Ascending aorta (tissue), 2 donors: Measurements from ENCODE around the gene EPN2. TPM values are rescaled to one million over a fixed set of nuclear protein-coding genes. Genes with fewer than 3 reads are reported as not detected.

Experiments
- DNase-seq, 2 donors: peaks; one replicate each; pipeline ENCODE4 v3.0.0-alpha.2; 2019; ENCODE audit warnings: low spot score in 2 of 2
- H3K27ac ChIP-seq, 2 donors: fragments of 200-600 bp; sonication (generic); one replicate each; pipeline ENCODE4 v1.5.1; 2016 to 2017; ENCODE audit warnings: mild to moderate bottlenecking in 1 of 2
- H3K27me3 ChIP-seq: fragments of 200-600 bp; sonication (generic); one replicate; pipeline ENCODE4 v1.5.1; 2017
- H3K36me3 ChIP-seq, 2 donors: fragments of 200-600 bp; sonication (generic); one replicate each; pipeline ENCODE4 v1.5.1; 2016
- H3K4me1 ChIP-seq, 2 donors: fragments of 200-600 bp; sonication (generic); one replicate each; pipeline ENCODE4 v1.5.1; 2016 to 2017; ENCODE audit warnings: mild to moderate bottlenecking in 1 of 2
- H3K4me3 ChIP-seq, 2 donors: fragments of 200-600 bp; sonication (generic); one replicate each; pipeline ENCODE4 v1.5.1; 2016 to 2017; ENCODE audit warnings: mild to moderate bottlenecking in 1 of 2
- H3K9me3 ChIP-seq, 2 donors: fragments of 200-600 bp; sonication (generic); one replicate each; pipeline ENCODE4 v1.5.1; 2016
- intact Hi-C: fragments of 100-400 bp; cut with DNase I; formaldehyde crosslinking; loops from one replicate; pipeline ENCODE4 v1.15.1; 2023
- total RNA-seq: library from RNA; depleted of rRNA; stranded (reverse); fragments of >200 nt; gene quantifications from one replicate; pipeline ENCODE4 v1.1.0, GENCODE V29; 2016
- TF ChIP-seq, protein P1 (sequence below), 3 experiments: fragments of 200-600 bp in 2 of 3; fragments of 450-650 bp in 1 of 3; sonication (generic) in 2 of 3; IDR thresholded peaks; one replicate each; pipeline ENCODE4 v1.5.1; 2016 to 2019; ENCODE audit warnings: antibody characterized with exemption in 3 of 3, mild to moderate bottlenecking in 1 of 3, moderate library complexity in 1 of 3

EPN2 gene
- total RNA-seq, 1 donor from 2014 or later: 51.0 TPM

DNA sequence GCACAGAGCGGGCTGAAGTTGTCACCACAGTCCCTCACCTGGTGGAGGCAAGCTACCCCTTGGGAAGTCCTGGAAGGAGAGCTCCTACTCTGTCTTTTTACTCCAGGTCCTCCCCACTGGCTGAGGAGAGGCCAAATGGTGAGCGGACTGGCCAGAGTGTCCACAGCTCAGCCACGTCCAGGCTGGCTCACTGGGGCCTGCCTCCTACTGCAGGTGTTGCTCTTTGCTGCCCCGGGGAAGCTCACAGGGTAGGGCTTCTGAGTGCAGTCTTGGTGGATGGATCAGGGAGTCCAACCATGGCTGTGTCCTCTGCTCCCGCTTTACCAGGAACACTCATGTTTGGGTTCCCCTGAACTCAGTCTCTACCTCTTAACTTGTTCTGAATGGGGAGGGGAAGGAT, 122.7 kb downstream of the EPN2 start:
- Histone ChIP-seq H3K27me3 (no peaks in the 10 kb centered on the region), H3K4me3 (no peak overlapping the region), H3K9me3 (no peaks in the 10 kb centered on the region), H3K4me1 (no peaks in the 10 kb centered on the region), H3K27ac (no peak overlapping the region), H3K36me3 (no peaks in the 10 kb centered on the region)
- TF ChIP-seq, protein P1, sequence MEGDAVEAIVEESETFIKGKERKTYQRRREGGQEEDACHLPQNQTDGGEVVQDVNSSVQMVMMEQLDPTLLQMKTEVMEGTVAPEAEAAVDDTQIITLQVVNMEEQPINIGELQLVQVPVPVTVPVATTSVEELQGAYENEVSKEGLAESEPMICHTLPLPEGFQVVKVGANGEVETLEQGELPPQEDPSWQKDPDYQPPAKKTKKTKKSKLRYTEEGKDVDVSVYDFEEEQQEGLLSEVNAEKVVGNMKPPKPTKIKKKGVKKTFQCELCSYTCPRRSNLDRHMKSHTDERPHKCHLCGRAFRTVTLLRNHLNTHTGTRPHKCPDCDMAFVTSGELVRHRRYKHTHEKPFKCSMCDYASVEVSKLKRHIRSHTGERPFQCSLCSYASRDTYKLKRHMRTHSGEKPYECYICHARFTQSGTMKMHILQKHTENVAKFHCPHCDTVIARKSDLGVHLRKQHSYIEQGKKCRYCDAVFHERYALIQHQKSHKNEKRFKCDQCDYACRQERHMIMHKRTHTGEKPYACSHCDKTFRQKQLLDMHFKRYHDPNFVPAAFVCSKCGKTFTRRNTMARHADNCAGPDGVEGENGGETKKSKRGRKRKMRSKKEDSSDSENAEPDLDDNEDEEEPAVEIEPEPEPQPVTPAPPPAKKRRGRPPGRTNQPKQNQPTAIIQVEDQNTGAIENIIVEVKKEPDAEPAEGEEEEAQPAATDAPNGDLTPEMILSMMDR (IDR thresholded peaks at IDR 0.05): no peak
- DNase-seq: no peak
- intact Hi-C loops: loop anchor here (5.0 kb wide), 2 partner anchors 52 to 287 kb away; partner anchors contain the start of genes ALDH3A2 and RNF112

DNA sequence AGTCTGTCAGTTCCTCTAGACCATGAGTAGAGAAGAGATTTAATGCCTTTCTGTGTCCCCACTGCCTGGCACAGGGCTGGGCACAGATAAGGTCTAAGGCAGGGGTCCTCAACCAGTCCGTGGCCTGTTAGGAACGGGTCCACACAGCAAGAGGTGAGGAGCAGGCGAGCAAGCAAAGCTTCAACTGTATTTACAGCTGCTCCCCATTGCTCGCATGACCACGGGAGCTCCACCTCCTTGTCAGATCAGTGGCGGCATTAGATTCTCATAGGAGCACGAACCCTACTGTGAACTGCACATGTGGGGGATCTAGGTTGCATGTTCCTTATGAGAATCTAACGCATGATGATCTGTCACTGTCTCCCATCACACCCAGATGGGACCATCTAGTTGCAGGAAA, 123.6 kb downstream of the EPN2 start:
- no peaks in the 10 kb centered on the region for H3K36me3 ChIP-seq
- H3K27me3 ChIP-seq: no peaks in the 10 kb centered on the region
- H3K4me1 ChIP-seq: no peaks in the 10 kb centered on the region
- intact Hi-C loops: loop anchor here (5.0 kb wide), 2 partner anchors 52 to 287 kb away; partner anchors contain the start of genes ALDH3A2 and RNF112
- H3K9me3 ChIP-seq: no peaks in the 10 kb centered on the region
- H3K27ac ChIP-seq: no peak overlapping the region
- H3K4me3 ChIP-seq: no peak overlapping the region
- DNase-seq: no peak
- TF ChIP-seq, protein P1 (IDR thresholded peaks at IDR 0.05): no peak

DNA sequence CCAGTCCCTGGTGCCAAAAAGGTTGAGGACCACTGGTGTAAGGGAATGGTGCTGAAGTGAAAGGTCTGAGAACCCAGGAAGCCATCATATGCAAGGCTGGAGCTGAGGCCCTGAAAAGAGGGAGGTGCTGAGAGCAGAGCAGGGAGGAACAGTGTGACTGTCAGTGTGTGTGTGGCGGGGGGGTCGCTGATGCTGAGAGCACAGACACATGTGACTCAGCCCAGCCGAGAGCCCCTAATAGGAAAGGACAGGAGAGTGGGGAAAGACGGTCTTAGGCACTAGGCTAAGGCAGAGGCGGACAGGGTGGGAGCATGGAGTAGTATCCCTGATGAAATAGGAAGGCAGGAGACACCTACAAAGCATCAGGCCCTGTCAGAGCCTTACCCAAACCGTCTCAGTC, 124.2 kb downstream of the EPN2 start:
- H3K9me3 ChIP-seq: no peaks in the 10 kb centered on the region
- intact Hi-C loops: loop anchor here (5.0 kb wide), 2 partner anchors 51 to 286 kb away; partner anchors contain the start of genes ALDH3A2 and RNF112
- no peak for DNase-seq

DNA sequence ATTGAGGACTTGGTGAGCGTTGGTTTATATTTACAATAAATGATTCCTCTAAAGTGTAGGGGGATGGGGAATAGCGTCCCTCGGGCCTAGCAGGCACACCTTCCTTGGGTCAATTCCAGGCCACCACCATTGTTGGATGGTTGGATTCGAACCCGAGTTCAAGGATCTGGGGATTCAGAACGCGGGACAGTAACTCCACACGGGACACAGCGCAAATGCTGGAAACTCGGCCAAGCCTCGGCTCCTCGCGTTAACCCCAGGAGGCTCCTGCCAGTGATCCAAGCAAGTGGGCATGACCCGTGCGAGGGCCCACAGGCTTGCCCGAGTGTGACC, 124.7 kb downstream of the EPN2 start:
- H3K36me3 ChIP-seq: no peaks in the 10 kb centered on the region
- no peaks in the 10 kb centered on the region for H3K27me3 ChIP-seq
- intact Hi-C loops: loop anchor here (1.0 to 5.0 kb wide), 5 partner anchors 15 to 405 kb away; partner anchors contain the start of genes ALDH3A2 and RNF112
- H3K27ac ChIP-seq: peak overlapping the region; percentile 55 to 86
- peak overlapping the region; percentile 46 to 91 for H3K4me3 ChIP-seq
- DNase-seq: no peak
- H3K9me3 ChIP-seq: no peaks in the 10 kb centered on the region
- H3K4me1 ChIP-seq: no peaks in the 10 kb centered on the region
- TF ChIP-seq, protein P1 (IDR thresholded peaks at IDR 0.05): no peak

More for the DNA sequence above, 124.2 kb downstream of the EPN2 start:
- Histone ChIP-seq H3K27me3 (no peaks in the 10 kb centered on the region), H3K27ac (no peak overlapping the region), H3K4me1 (no peaks in the 10 kb centered on the region), H3K36me3 (no peaks in the 10 kb centered on the region), H3K4me3 (no peak overlapping the region)
- TF ChIP-seq, protein P1 (IDR thresholded peaks at IDR 0.05): no peak

DNA sequence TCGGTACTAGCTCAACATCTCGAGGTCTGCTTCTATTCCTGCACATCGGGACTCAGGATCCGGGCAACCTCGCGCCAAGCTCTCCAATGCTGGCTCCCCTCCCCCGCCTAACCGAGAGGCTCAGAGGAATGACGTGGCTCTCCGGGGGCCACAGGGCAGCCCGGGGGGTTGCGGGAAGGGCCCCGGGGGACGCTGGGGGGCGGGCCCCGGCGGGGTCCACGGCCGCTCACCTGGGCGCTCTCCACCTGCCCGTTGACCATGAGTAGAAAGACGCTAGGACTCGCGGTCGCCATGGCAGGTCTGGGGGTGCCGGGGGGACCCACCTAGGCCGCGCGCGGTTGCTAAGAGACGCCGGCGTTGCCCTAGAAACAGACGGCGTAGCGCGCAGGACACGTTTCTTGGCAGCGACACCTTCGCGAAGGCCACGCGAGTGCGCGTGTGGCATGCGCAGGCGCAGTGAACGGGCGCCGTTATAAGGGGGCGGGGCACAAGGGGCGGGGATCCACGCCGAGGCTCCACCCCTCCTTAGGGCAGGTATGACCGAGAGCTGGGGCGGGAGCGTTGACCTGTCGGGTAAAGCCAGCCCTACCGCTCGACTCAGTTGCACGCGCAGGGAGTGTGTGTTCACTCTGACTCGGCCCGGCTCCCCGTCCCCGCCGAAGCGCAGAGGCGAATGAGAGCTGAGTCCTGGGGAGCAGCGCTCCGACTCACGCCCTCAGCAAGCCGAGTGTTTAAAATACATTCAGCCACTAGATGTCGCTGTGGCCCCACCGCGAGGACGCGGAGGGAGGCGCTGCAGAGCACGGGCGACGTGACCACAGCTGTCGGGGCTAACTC, 125.3 kb downstream of the EPN2 start, which contains the start of gene B9D1:
Gene B9D1 (minus strand): TSS at position 447 of the 837 bp plus-strand sequence. CDS start 154 bp downstream, at position 293.
- Histone ChIP-seq H3K27ac (peak within 1 kb of the TSS; percentile 55 to 86), H3K4me3 (peak within 1 kb of the TSS; percentile 46 to 91), H3K36me3 (no peaks in the 10 kb centered on the region), H3K4me1 (no peaks in the 10 kb centered on the region), H3K27me3 (no peaks in the 10 kb centered on the region), H3K9me3 (no peaks in the 10 kb centered on the region)
- peak; percentile 69 to 96 for DNase-seq
- intact Hi-C loops: loop anchor here (1.0 to 5.0 kb wide), 6 partner anchors 15 to 404 kb away; partner anchors contain the start of genes ALDH3A2 and RNF112
- TF ChIP-seq, protein P1 (IDR thresholded peaks at IDR 0.05): peak; percentile 95 to 100 (median 99)
